ENCODE measurements around the gene MKNK2. TPM values are rescaled to one million over a fixed set of nuclear protein-coding genes. Genes with fewer than 3 reads are reported as not detected.
"Not testable (repeated sequence)": the region's sequence is repeated elsewhere in the genome, so short reads cannot be mapped to it uniquely, and the experiment has no call there.

Gene MKNK2
- total RNA-seq, 6 experiments from 2014 or later, result 80.5 to 218 (median 117) TPM

GRCh38 chr19:2089727-2090053, 38.6 kb upstream of the MKNK2 start:
- Histone ChIP-seq H3K27ac (peak overlapping the region; percentile 15 to 56 (median 49)), H3K4me1 (peaks cover 0 to 19% (median 9%) of the 10 kb centered on the region in 4 donors), H3K27me3 (no peaks in the 10 kb centered on the region), H3K36me3 (no peaks in the 10 kb centered on the region), H3K9me3 (no peaks in the 10 kb centered on the region), H3K4me3 (no peak overlapping the region)
- TF ChIP-seq CTCF (IDR thresholded peaks at IDR 0.05), result no peak
- no peak for TF ChIP-seq POLR2A (IDR thresholded peaks at IDR 0.05)
- intact Hi-C loops (cut with DNase I), result no loop called here
- DNase-seq, result peak in 1 of 3 donors; percentile 26
- WGBS (ENCODE audit: insufficient coverage, low coverage, low lambda C conversion rate, missing lambda C conversion rate), result 60% methylated on average over 2 of the region's 2 CpGs
- no peak for ATAC-seq

GRCh38 chr19:2089001-2089711, 38.1 kb upstream of the MKNK2 start:
- peak in 1 of 3 donors; percentile 29 for DNase-seq
- Histone ChIP-seq H3K27me3 (no peaks in the 10 kb centered on the region), H3K36me3 (no peaks in the 10 kb centered on the region), H3K4me3 (no peak overlapping the region), H3K4me1 (peaks cover 0 to 16% (median 9%) of the 10 kb centered on the region in 4 donors), H3K9me3 (no peaks in the 10 kb centered on the region), H3K27ac (peak overlapping the region in 1 of 3 donors; percentile 49)
- intact Hi-C loops (cut with DNase I), result no loop called here
- ATAC-seq, result no peak
- TF ChIP-seq CTCF (IDR thresholded peaks at IDR 0.05) (no peak), POLR2A (IDR thresholded peaks at IDR 0.05) (no peak)
- 88% methylated on average over 4 of the region's 16 CpGs for WGBS (ENCODE audit: insufficient coverage, low coverage, low lambda C conversion rate, missing lambda C conversion rate)

GRCh38 chr19:2087621-2088100, 36.6 kb upstream of the MKNK2 start:
- Histone ChIP-seq H3K36me3 (no peaks in the 10 kb centered on the region), H3K4me1 (peaks cover 0 to 15% (median 8%) of the 10 kb centered on the region in 4 donors), H3K27me3 (no peaks in the 10 kb centered on the region), H3K9me3 (no peaks in the 10 kb centered on the region), H3K27ac (peak overlapping the region; percentile 19 to 61 (median 52)), H3K4me3 (no peak overlapping the region)
- 86% methylated on average over 6 of the region's 14 CpGs for WGBS (ENCODE audit: insufficient coverage, low coverage, low lambda C conversion rate, missing lambda C conversion rate)
- TF ChIP-seq POLR2A (IDR thresholded peaks at IDR 0.05) (no peak), CTCF (IDR thresholded peaks at IDR 0.05) (no peak)
- intact Hi-C loops (cut with DNase I), result no loop called here
- ATAC-seq, result peak; percentile 1 to 31 (median 16)
- no peak for DNase-seq

- H3K36me3 ChIP-seq; H3K9me3 ChIP-seq; intact Hi-C loops (cut with DNase I); H3K4me3 ChIP-seq; H3K27me3 ChIP-seq: not testable (repeated sequence)
- peak overlapping the region; percentile 19 to 61 (median 52) for H3K27ac ChIP-seq
- peak in 1 of 3 donors; percentile 79 for DNase-seq
- WGBS (ENCODE audit: insufficient coverage, low coverage, low lambda C conversion rate, missing lambda C conversion rate), result 33% methylated on average over 10 of the region's 13 CpGs
- ATAC-seq, result peak in 3 of 4 donors; percentile 2 to 66 (median 36)
- peaks cover 0 to 15% (median 8%) of the 10 kb centered on the region in 4 donors for H3K4me1 ChIP-seq
Measured at GRCh38 chr19:2086695-2087620, 35.9 kb upstream of the MKNK2 start.

Measured in right lobe of liver (tissue), 6 donors.